ENCODE measurements around the gene ZBTB44.
"Not testable (repeated sequence)": the region's sequence is repeated elsewhere in the genome, so short reads cannot be mapped to it uniquely, and the experiment has no call there.

The ZBTB44 gene

GRCh38 chr11:130337281-130338089, 22.8 kb upstream of the ZBTB44 start:
- H3K4me3 ChIP-seq (ENCODE audit: low read depth, low read length): no peak overlapping the region
- DNase-seq (ENCODE audit: low read depth): no peak
- TF ChIP-seq, protein P1, sequence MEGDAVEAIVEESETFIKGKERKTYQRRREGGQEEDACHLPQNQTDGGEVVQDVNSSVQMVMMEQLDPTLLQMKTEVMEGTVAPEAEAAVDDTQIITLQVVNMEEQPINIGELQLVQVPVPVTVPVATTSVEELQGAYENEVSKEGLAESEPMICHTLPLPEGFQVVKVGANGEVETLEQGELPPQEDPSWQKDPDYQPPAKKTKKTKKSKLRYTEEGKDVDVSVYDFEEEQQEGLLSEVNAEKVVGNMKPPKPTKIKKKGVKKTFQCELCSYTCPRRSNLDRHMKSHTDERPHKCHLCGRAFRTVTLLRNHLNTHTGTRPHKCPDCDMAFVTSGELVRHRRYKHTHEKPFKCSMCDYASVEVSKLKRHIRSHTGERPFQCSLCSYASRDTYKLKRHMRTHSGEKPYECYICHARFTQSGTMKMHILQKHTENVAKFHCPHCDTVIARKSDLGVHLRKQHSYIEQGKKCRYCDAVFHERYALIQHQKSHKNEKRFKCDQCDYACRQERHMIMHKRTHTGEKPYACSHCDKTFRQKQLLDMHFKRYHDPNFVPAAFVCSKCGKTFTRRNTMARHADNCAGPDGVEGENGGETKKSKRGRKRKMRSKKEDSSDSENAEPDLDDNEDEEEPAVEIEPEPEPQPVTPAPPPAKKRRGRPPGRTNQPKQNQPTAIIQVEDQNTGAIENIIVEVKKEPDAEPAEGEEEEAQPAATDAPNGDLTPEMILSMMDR (IDR thresholded peaks at IDR 0.05; ENCODE audit: insufficient read depth, low read depth, low read length, missing control alignments): no peak

DNA sequence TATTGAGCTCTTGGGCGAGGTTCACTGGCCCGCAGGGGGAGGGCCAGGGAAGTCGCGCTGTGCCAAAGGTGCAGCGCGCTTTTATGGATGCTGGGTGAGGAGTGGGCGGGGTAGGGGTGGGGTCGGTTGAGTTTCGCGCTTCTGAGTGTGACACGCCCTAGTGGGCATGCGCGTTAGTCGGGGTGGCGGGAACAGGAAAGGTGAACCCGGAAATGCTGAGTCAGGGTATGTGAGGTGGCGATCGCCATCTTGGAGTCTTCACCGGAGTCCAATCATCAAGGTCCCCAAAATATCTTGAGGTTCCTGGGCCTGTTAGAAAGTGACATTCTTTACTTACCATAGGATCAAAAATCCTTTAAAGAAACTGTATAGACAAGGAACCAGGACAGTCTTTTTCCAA, 16.7 kb upstream of the ZBTB44 start:
- H3K4me3 ChIP-seq (ENCODE audit: low read depth, low read length); DNase-seq (ENCODE audit: low read depth): not testable (repeated sequence)

DNA sequence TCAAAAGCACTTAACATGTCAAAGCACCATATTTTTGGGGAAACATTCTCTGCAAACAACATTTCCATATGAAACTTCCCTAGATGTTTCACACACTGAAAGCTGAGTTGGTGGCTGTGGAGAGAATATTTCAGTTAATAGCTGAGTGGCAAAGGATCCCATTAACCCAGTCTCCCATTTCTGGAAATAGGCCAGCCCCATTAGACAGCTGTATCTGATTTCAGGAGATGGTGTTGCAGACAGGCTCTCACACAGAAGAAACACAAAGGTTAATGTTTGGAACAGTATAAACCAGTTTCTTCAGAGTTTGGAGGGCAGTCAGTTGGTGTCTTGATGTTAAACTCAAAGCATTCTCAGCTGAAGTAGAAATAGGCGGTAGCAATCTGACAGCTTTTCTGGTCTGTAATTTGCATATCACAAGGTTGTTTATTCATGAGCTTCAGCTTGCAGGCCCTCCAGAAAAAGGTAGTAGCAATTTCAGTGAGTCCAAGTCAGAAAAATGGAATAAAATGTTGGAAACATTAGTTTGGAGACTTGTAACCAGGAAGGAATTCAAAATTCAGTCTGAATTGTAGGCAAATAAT, 15.5 kb upstream of the ZBTB44 start:
- TF ChIP-seq, protein P1 (IDR thresholded peaks at IDR 0.05; ENCODE audit: insufficient read depth, low read depth, low read length, missing control alignments): no peak
- H3K4me3 ChIP-seq (ENCODE audit: low read depth, low read length): no peak overlapping the region
- no peak for DNase-seq (ENCODE audit: low read depth)

- no peak for DNase-seq (ENCODE audit: low read depth)
- TF ChIP-seq, protein P1 (IDR thresholded peaks at IDR 0.05; ENCODE audit: insufficient read depth, low read depth, low read length, missing control alignments): no peak
- H3K4me3 ChIP-seq (ENCODE audit: low read depth, low read length): no peak overlapping the region
Measured at GRCh38 chr11:130328420-130328819, 13.7 kb upstream of the ZBTB44 start.

GRCh38 chr11:130327716-130328115, 13.0 kb upstream of the ZBTB44 start:
- TF ChIP-seq, protein P1 (IDR thresholded peaks at IDR 0.05; ENCODE audit: insufficient read depth, low read depth, low read length, missing control alignments): no peak
- no peak for DNase-seq (ENCODE audit: low read depth)
- no peak overlapping the region for H3K4me3 ChIP-seq (ENCODE audit: low read depth, low read length)

DNA sequence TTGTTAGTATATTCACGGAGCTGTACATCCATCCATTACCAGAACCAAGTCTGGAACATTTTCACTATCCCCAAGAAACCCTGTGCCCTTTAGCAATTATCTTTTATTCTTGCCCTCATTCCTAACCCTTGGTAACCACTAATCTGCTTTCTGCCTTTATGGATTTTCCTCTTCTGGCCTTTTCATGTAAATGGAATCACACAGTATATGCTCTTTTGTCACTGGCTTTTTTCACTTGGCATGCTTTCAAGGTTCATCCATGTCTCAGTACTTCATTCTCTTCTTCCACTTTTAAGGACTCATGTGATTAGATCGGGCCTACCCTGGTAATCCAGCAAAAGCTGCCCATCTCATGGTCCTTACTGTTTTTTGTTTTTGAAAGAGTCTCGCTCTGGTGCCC, 11.0 kb upstream of the ZBTB44 start:
- TF ChIP-seq, protein P1 (IDR thresholded peaks at IDR 0.05; ENCODE audit: insufficient read depth, low read depth, low read length, missing control alignments): no peak
- no peak overlapping the region for H3K4me3 ChIP-seq (ENCODE audit: low read depth, low read length)
- DNase-seq (ENCODE audit: low read depth): no peak

DNA sequence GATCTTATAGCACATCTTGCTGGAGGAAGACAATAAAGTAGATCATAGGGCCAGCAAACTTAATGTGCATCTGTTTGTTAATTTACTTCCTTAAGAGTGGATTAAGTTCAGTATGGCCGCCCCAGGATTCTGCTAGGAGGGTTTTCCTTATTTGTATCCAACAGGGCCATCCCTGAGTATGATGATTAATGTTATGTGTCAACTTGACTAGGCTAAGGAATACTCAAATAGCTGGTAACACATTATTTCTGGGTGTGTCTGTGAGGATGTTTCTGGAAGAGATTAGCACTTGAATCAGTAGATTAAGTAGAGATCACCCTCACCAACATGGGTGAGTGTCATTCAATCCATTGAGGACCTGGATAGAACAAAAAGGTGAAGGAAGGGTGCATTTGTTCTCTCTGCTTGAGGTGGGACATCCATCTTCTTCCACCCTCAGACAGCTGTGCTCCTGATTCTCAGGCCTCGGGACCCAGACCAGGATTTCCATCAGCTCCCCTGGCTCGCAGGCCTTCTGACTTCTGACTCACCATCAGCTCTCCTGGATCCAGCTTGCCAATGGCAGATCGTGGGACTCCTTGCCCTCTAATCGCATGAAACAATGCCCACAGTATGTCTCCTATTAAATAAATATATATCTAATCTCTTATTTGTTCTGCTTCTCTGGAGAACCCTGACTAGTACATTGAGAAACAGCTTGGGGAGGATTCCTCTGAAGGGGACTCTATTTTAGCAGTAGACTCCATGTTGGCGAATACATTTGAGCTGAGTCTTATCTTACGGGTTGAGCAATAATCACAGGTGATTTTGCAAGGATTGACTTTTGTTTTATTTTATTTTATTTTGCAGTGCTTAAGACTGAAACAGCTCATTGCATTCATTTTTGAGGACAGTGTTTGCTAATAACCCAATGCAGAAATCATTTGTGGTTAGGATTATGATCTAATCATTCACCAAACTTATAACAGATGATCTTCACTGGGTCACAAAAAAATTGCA, 9.0 kb upstream of the ZBTB44 start:
- DNase-seq (ENCODE audit: low read depth): no peak
- H3K4me3 ChIP-seq (ENCODE audit: low read depth, low read length): no peak overlapping the region

More for the DNA sequence above, 9.0 kb upstream of the ZBTB44 start:
- TF ChIP-seq, protein P1 (IDR thresholded peaks at IDR 0.05; ENCODE audit: insufficient read depth, low read depth, low read length, missing control alignments): no peak
